22Rv1 (cell line): Measurements from ENCODE around the gene DDX3X.

Experiments used
- ZFX ChIP-seq: fragments of 450-650 bp; IDR thresholded peaks from 2 replicates; pipeline ENCODE4 v1.6.1; 2017; ENCODE audit warnings: antibody characterized with exemption, borderline replicate concordance
- TF ChIP-seq, protein P1 (sequence below): fragments of 450-650 bp; IDR thresholded peaks from 2 replicates; pipeline ENCODE4 v1.5.1; 2017; ENCODE audit warnings: mild to moderate bottlenecking

DNA sequence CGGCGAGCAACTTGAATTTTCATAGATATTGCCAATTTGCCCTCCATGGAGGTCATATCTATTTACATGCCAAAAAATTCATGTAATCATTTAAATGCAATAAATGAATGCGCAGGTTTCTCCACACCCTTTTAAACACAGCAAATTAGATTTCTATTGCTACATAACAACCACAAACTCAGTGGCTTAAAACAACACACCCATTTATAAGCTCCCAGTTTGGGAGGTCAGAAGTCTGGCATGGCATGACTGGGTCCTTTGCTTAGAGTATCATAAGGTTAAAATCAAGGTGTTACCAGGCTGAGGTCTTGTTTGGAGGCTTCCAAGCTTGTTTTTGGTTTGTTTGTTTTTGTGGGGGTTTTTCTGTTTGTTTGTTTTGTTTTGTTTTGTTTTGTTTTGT is 63.3 kb downstream of the DDX3X start:
- TF ChIP-seq, protein P1, sequence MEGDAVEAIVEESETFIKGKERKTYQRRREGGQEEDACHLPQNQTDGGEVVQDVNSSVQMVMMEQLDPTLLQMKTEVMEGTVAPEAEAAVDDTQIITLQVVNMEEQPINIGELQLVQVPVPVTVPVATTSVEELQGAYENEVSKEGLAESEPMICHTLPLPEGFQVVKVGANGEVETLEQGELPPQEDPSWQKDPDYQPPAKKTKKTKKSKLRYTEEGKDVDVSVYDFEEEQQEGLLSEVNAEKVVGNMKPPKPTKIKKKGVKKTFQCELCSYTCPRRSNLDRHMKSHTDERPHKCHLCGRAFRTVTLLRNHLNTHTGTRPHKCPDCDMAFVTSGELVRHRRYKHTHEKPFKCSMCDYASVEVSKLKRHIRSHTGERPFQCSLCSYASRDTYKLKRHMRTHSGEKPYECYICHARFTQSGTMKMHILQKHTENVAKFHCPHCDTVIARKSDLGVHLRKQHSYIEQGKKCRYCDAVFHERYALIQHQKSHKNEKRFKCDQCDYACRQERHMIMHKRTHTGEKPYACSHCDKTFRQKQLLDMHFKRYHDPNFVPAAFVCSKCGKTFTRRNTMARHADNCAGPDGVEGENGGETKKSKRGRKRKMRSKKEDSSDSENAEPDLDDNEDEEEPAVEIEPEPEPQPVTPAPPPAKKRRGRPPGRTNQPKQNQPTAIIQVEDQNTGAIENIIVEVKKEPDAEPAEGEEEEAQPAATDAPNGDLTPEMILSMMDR: no peak
- no peak for TF ChIP-seq ZFX
